IPS-15b (cell line): ENCODE measurements around the gene AHCYL1.

Experiments used
- H3K27me3 ChIP-seq: one replicate; pipeline ENCODE4 v1.6.1; 2013; ENCODE audit warnings: low read length; ENCODE audit not compliant: control insufficient read depth, insufficient read depth
- H3K36me3 ChIP-seq: one replicate; pipeline ENCODE4 v1.6.1; 2013; ENCODE audit warnings: low read length; ENCODE audit not compliant: control insufficient read depth, insufficient read depth
- H3K4me1 ChIP-seq: one replicate; pipeline ENCODE4 v1.6.1; 2013; ENCODE audit warnings: mild to moderate bottlenecking, low read length; ENCODE audit not compliant: control insufficient read depth, insufficient read depth
- H3K4me3 ChIP-seq: one replicate; pipeline ENCODE4 v1.5.1; 2013; ENCODE audit warnings: low read depth, low read length
- H3K9ac ChIP-seq: one replicate; pipeline ENCODE4 v1.6.1; 2013; ENCODE audit warnings: low read depth, mild to moderate bottlenecking, low read length
- H3K9me3 ChIP-seq: one replicate; pipeline ENCODE4 v1.6.1; 2013; ENCODE audit warnings: mild to moderate bottlenecking, low read length; ENCODE audit not compliant: control insufficient read depth, insufficient read depth

Gene AHCYL1

GRCh38 chr1:110058591-110058990, 74.0 kb downstream of the AHCYL1 start:
- Histone ChIP-seq H3K4me1 (no peaks in the 10 kb centered on the region), H3K27me3 (no peaks in the 10 kb centered on the region), H3K4me3 (no peak overlapping the region), H3K9me3 (no peaks in the 10 kb centered on the region), H3K9ac (no peak overlapping the region), H3K36me3 (peaks cover 32% of the 10 kb centered on the region)

DNA sequence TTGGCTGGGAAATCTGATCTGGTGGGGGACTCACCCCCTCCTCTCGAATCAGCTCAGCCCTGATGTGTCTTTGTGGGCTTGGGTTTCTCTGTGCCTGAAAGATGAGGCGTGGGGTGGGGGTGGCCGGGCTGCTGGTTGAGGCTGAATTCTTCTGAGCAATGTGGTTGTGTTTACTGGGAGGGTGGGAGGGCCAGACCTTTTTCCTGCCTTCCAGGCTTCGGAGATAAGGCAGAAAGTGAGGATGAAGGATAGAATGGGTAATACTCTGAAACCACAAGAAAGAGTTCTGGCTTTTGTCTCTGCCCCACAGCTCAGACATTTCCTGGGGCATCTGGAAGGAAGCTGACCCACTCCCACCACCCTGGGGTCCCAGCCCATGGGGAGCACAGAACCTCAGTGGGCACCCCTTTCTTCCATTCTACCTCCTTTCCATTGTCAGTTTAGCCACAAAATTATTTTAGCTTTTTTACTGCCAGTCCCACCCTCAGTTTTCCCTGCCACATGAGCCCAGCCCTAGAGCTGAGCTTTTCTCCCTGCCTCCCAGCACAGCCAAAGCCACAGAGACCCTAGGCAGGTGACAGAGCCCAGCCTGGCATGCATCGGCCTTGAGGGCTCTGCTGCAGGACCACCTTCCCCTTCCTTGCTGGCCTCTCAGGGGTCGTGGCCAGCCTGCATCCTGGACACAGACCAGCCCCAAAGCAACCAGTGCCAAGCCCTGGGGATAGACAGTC, 74.7 kb downstream of the AHCYL1 start:
- Histone ChIP-seq H3K36me3 (peaks cover 31% of the 10 kb centered on the region), H3K9me3 (no peaks in the 10 kb centered on the region), H3K4me1 (no peaks in the 10 kb centered on the region), H3K4me3 (no peak overlapping the region), H3K9ac (no peak overlapping the region), H3K27me3 (peaks cover 3% of the 10 kb centered on the region)

GRCh38 chr1:110060034-110060661, 75.6 kb downstream of the AHCYL1 start:
- Histone ChIP-seq H3K4me3 (no peak overlapping the region), H3K27me3 (peaks cover 4% of the 10 kb centered on the region), H3K9ac (no peak overlapping the region), H3K9me3 (no peaks in the 10 kb centered on the region), H3K36me3 (peaks cover 25% of the 10 kb centered on the region), H3K4me1 (no peaks in the 10 kb centered on the region)

- Histone ChIP-seq H3K27me3 (peaks cover 10% of the 10 kb centered on the region), H3K9me3 (no peaks in the 10 kb centered on the region), H3K36me3 (peaks cover 21% of the 10 kb centered on the region), H3K4me3 (no peak overlapping the region), H3K9ac (no peak overlapping the region), H3K4me1 (no peaks in the 10 kb centered on the region)
These were observed 76.1 kb downstream of the AHCYL1 start for GRCh38 chr1:110060662-110061060.

DNA sequence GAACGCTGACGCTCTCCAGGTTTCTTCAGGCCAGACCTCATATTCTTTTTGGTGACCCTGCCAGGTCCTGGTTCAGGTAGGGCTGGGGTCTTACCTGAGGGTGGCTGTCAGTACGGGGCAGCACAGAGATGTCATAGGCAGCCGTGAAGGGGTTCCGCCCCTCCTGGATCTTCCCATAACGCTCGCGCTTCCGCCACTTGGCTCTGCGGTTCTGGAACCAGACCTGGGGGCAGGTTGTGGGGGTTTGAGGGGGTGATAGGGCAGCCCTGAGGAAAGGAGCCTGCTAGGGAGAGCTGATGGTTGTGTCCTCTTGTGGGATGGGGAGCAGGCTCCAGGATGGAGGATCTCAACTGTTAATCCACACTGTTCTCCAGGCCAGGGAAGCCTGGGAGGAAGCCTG, 76.8 kb downstream of the AHCYL1 start:
- H3K9ac ChIP-seq, result no peak overlapping the region
- H3K4me1 ChIP-seq, result no peaks in the 10 kb centered on the region
- H3K4me3 ChIP-seq, result no peak overlapping the region
- H3K27me3 ChIP-seq, result peaks cover 16% of the 10 kb centered on the region
- H3K36me3 ChIP-seq, result peaks cover 18% of the 10 kb centered on the region
- no peaks in the 10 kb centered on the region for H3K9me3 ChIP-seq

- H3K36me3 ChIP-seq, result peaks cover 8% of the 10 kb centered on the region
- peaks cover 28% of the 10 kb centered on the region for H3K27me3 ChIP-seq
- no peak overlapping the region for H3K4me3 ChIP-seq
- no peaks in the 10 kb centered on the region for H3K9me3 ChIP-seq
- H3K9ac ChIP-seq, result no peak overlapping the region
- H3K4me1 ChIP-seq, result no peaks in the 10 kb centered on the region
These were observed 78.0 kb downstream of the AHCYL1 start for GRCh38 chr1:110062612-110063011.

GRCh38 chr1:110063781-110064180, 79.2 kb downstream of the AHCYL1 start:
- Histone ChIP-seq H3K4me1 (no peaks in the 10 kb centered on the region), H3K9me3 (no peaks in the 10 kb centered on the region), H3K36me3 (peaks cover 3% of the 10 kb centered on the region), H3K4me3 (no peak overlapping the region), H3K9ac (no peak overlapping the region), H3K27me3 (peaks cover 40% of the 10 kb centered on the region)

DNA sequence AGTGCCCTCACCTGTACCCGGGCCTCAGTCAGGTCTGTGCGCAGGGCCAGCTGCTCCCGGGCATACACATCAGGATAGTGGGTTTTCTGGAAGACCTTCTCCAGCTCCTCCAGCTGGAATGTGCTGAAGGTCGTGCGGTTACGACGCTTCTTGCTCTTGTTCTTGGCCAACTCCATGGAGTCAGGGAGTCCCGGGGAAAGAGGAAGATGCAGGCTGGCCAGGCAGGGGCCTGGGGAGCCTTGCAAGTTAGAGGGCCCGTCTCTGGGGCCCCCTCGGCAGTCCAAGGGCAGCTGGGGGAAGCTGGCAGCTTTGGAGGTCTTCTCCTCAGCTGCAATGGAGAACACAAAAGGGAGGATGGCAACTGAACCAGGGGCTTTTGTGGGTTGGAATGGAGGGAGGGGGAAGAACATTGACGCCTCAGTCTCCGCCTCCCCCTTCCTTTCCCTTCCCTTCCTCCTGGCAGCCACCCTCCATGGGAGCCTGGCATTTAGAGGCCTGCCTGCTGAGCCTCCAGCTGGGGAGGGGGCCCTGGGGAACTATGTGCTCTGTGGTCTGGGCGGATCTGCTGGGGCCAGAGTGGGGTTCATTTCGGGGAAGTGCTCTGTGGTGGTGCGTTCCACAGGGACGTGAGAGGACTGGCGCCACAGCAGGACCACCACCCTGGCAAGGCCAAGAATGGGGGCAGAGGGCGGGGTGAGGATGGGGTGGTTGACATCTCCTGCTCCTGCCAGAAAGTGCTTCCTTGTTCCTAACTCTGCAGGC, 80.2 kb downstream of the AHCYL1 start:
- Histone ChIP-seq H3K9ac (no peak overlapping the region), H3K4me3 (no peak overlapping the region), H3K36me3 (no peaks in the 10 kb centered on the region), H3K9me3 (no peaks in the 10 kb centered on the region), H3K4me1 (no peaks in the 10 kb centered on the region), H3K27me3 (peaks cover 50% of the 10 kb centered on the region)

GRCh38 chr1:110065841-110066240, 81.3 kb downstream of the AHCYL1 start:
- Histone ChIP-seq H3K4me3 (no peak overlapping the region), H3K9ac (no peak overlapping the region), H3K4me1 (no peaks in the 10 kb centered on the region), H3K36me3 (no peaks in the 10 kb centered on the region), H3K27me3 (peaks cover 58% of the 10 kb centered on the region), H3K9me3 (no peaks in the 10 kb centered on the region)

DNA sequence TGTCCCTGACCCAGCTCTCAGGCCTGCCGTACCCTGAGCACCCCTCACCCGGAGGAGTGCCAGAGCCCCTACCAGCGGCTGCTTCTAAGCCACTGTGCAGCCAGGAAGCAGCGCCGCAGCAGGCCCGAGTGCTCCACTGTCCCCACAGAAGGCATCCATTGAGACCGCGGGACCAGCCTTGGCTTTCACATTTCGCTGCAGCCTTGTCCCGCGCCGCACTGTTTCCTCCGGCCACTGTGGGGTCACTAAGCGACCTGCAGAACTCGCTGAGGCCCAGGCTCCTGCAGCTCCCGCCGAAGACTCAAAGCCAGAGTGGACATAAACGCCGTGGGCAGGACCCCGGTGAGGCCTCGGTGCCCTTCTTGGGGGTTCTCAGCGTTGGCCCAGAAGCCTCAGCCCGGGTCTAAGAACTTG, 82.9 kb downstream of the AHCYL1 start:
- no peaks in the 10 kb centered on the region for H3K4me1 ChIP-seq
- H3K9me3 ChIP-seq, result no peaks in the 10 kb centered on the region
- H3K9ac ChIP-seq, result no peak overlapping the region
- H3K36me3 ChIP-seq, result no peaks in the 10 kb centered on the region
- H3K4me3 ChIP-seq, result peak overlapping the region; percentile 49
- H3K27me3 ChIP-seq, result peaks cover 74% of the 10 kb centered on the region

DNA sequence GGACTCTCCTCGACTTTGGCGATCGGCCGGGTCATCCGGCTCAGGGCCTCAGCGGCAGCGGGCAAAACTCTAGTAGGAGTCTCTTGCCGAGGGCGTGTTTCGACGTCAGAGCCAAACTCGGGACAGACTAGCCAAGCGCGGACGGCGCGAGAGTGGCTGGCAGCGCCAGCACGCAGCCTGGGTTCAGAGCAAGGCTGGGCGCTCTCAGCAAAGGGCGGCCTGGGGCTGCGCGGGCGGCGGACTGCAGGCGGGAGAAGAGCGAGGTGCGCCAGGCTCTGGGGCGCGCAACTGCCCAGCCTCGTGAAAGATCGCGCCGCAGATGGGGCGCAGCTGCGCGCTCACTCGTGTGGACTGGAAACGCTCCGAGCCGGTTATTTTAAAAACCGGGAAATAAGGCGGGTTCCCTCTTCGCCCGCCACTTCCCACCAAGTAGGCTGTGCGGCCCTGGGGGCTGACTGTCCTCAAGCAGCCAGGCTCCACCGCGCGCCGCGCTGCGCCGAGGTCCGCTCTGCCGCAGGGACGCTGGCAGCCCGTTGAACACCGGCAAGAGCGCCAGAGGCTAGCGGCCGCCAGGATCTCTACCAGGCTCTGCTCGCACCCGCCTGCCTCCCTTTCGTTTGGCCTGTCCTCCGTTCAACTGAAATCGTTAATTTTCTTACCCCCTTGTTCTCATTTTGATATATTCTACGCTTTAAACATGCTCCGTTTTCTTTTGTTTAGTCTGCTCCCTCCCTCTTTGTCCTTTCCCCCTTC, 83.5 kb downstream of the AHCYL1 start:
- Histone ChIP-seq H3K9ac (no peak overlapping the region), H3K9me3 (no peaks in the 10 kb centered on the region), H3K4me3 (peak overlapping the region; percentile 49), H3K36me3 (no peaks in the 10 kb centered on the region), H3K4me1 (no peaks in the 10 kb centered on the region), H3K27me3 (peaks cover 80% of the 10 kb centered on the region)
